ENCODE data around the gene LRRC30.

DNA sequence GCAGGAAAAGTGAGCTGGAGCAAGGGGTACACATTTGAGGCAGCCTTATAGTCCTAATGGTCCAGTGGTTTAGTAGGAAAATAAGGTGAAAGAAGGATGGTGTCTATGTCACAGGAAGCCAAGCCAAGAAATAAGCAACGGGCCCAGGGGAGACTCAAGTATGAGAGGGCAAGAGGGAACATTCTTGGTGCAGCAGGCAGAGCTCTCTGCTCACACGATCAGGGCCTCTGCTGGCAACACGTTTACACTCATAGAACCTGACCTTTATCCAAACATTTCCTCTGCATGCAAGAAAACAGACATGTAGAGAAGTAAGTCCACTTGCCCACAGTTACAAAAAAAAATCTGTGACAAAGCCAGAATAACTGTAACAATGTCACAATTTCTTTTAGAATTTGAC lies 32.6 kb upstream of the LRRC30 start:
- TF ChIP-seq, protein P1, sequence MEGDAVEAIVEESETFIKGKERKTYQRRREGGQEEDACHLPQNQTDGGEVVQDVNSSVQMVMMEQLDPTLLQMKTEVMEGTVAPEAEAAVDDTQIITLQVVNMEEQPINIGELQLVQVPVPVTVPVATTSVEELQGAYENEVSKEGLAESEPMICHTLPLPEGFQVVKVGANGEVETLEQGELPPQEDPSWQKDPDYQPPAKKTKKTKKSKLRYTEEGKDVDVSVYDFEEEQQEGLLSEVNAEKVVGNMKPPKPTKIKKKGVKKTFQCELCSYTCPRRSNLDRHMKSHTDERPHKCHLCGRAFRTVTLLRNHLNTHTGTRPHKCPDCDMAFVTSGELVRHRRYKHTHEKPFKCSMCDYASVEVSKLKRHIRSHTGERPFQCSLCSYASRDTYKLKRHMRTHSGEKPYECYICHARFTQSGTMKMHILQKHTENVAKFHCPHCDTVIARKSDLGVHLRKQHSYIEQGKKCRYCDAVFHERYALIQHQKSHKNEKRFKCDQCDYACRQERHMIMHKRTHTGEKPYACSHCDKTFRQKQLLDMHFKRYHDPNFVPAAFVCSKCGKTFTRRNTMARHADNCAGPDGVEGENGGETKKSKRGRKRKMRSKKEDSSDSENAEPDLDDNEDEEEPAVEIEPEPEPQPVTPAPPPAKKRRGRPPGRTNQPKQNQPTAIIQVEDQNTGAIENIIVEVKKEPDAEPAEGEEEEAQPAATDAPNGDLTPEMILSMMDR (IDR thresholded peaks at IDR 0.05; ENCODE audit: poor library complexity): no peak
- TF ChIP-seq EZH2 (IDR thresholded peaks at IDR 0.05; ENCODE audit: borderline replicate concordance): no peak
- TF ChIP-seq EZH2phosphoT487 (IDR thresholded peaks at IDR 0.05; ENCODE audit: low read depth, severe bottlenecking, unreplicated experiment): no peak
